DMS114 treated with DMSO at 0.1 percent for 48 hours (cell line): ENCODE measurements around the gene SERPINB5.

Experiments
- DNase-seq: peaks from one replicate; lab custom pipeline; 2025; ENCODE audit not compliant: unreplicated experiment; lab: John Stamatoyannopoulos, UW

Gene SERPINB5

DNA sequence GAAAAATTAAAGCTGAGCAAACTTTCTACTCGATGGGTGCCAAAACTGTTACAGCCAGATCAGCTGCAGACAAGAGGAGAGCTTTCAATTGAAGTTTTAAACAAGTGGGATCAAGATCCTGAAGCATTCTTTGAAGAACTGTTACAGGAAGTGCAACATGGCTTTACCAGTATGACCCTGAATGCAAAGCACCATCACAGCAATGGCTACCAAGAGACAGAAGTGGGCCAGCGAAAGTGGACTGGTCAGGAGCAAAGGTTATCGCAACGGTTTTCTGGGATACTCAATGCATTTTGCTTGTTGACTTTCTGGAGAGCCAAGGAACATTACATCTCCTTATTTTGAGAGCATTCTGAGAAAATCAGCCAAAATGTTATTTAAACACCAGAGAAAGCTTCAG, 9.1 kb upstream of the SERPINB5 start:
- DNase-seq, result no peak

DNA sequence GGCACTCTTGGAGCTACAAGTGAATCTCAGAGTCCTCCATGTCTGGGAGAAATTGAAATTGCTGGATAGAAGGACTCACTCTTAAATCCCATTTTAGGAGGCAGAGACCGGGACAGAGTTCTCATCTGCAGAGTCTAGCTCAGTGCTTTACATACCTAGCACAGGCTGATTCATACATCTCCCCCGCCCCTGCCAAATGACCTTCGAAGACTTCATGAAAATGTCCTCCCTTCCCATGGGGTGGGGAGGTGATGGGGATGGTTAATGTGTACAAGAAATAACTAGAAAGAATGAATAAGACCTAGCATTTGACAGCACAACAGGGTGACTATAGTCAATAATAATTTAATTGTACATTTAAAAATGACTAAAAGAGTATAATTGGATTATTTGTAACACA, 8.2 kb upstream of the SERPINB5 start:
- no peak for DNase-seq

DNA sequence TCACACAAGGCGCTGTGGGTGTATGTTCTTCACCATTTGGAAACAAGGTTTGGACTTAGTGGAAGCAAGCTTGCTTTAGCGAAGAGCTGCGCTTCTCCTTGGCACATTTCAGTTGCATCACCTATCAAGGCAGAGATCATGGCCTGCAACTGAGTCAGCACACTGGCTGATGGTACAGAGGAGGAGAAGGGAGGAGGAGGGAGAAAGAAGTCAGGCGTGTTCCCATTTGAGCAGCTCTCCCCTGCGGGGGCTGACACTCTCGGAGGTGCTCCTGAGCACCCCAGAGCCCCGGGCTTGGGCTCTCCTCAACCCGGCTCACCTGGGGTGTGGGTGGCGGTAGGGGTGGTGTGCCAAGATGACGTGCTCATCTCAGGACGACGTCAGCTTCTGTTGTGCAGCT, 6.0 kb upstream of the SERPINB5 start:
- no peak for DNase-seq

DNA sequence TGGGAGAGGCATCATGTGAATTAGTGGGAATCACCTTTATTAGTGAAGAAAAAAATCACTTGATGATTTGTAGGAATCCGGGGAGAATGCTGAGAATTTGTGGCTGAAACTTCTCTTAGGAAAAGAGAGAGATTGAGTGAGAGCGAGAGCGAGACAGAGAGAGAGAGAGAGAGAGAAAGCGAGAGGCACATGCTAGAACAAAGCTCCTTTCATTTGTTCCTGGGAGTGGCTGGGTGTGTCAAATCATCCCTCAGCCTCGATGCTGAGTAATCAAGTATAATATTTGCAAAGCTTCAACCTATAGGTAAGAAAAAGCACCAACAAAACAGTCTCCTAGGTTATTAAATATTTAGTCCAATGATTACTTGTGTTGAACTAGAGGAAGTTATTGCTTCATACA, 4.4 kb upstream of the SERPINB5 start:
- no peak for DNase-seq

GRCh38 chr18:63477200-63477599, 442 bp downstream of the SERPINB5 start:
- DNase-seq, result no peak

- DNase-seq, result no peak
These were observed 1.2 kb downstream of the SERPINB5 start for GRCh38 chr18:63477968-63478367.

DNA sequence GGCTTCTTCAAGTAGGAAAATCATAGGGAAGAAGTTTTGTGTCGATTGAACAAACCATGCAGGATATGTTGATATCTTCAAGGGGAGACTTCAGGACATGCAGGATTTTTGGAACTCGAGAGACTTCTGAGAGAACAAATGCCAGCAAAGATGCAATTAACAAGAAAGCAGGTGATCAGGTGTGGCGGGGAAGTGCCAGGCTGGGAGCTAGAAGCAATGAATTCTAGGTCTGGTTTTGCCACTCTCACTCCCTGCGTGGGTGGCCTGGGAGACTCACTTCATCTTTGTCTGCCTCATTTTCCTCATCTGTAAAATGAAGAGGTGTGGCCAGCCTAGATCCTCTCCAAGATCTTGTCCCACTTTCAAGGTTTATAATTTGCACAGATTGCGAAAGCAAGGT, 3.1 kb downstream of the SERPINB5 start:
- DNase-seq, result no peak

- DNase-seq, result no peak
These were observed 3.7 kb downstream of the SERPINB5 start for GRCh38 chr18:63480476-63480875.

- no peak for DNase-seq
These were observed 4.2 kb downstream of the SERPINB5 start for GRCh38 chr18:63480915-63481314.

- no peak for DNase-seq
These were observed 10.9 kb downstream of the SERPINB5 start for GRCh38 chr18:63487676-63488075.

GRCh38 chr18:63488160-63488559, 11.4 kb downstream of the SERPINB5 start:
- no peak for DNase-seq

DNA sequence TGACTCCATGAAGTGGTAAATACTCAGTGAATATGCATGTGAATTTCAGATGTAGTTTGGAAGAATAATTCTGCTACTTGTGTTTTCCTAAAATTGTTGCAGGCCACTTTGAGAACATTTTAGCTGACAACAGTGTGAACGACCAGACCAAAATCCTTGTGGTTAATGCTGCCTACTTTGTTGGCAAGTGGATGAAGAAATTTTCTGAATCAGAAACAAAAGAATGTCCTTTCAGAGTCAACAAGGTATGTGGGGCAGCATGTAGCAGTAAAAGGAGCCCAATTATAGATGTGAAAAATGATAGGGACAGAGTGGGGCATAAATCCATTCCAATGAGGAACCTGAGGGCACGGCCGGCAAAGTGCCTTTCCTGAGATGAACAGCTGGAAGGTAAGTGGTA, 16.1 kb downstream of the SERPINB5 start:
- no peak for DNase-seq

DNA sequence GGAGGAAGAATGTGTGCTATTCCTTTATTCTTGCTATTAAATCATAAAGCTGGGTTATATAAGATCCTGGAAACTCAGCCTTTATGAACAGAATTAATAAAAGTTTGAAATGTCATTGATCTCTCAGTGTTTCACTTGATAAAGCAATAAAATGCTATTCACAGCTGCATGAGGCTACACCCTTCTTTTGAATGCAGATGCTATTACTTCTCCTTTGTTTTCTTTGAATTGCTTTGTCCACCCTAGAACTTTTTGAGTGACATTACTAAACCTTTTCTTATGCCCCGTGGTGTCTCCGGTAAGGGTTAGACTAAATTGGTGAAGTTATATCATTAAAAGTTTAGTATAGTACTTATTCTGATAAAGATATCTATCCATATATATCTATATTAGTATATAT, 18.9 kb downstream of the SERPINB5 start:
- no peak for DNase-seq

DNA sequence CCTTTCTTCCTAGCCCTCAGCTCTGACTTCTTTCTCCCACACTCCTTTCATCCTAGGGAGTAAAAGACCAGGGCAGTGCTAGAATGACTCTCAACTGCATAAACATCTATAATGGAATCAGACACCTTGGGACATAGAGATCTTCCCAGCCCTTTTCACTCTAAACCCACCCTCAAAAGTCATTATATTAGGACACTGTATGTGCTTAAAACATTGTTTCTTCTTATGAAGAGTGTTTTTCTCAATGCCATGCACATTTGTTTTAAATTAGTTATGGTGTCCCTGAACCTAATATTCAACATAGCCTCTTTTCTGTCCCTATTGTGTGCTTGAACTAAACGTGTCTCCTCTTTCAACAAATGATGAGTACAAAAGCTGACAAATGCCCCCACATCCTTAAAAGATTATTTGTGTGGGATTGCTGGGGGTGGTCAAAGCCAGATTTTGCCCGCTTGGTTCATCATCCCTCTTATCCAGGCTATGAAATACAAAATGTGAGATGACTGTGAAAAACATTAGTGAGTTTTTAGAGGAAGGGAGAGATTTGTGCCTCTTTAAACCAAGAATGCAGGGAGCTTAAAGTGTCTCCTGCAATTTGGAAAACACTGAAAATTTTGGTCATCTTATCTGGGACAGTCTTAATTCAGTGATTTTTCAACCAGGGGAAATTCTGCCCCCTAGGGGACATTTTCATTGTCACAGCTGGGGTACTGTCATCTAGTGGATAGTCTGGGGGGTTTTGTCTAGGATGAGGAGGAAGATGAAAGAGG, 29.0 kb downstream of the SERPINB5 start:
- no peak for DNase-seq

- no peak for DNase-seq
These were observed 29.5 kb downstream of the SERPINB5 start for GRCh38 chr18:63506336-63506646.

DNA sequence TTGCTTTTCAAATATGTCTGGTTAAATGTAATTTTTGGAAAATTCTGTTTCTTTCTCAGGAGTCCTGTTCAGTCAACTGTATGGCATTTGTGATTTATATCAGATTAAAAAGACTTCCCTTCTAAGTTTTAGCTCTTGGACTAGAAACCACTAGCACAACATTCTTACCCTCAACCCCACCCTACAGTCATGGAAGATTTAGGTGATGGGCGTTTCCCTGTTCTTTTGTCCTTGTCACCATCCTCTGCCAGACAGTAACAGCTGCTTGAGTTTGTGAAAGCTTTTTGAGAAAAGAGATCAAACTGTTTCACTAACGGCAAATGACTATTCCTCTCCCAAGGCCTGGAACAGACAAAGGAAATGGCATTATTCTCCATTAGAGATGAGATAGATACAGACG, 31.8 kb downstream of the SERPINB5 start:
- no peak for DNase-seq

GRCh38 chr18:63511285-63511684, 34.5 kb downstream of the SERPINB5 start:
- DNase-seq, result peak; percentile 28

DNA sequence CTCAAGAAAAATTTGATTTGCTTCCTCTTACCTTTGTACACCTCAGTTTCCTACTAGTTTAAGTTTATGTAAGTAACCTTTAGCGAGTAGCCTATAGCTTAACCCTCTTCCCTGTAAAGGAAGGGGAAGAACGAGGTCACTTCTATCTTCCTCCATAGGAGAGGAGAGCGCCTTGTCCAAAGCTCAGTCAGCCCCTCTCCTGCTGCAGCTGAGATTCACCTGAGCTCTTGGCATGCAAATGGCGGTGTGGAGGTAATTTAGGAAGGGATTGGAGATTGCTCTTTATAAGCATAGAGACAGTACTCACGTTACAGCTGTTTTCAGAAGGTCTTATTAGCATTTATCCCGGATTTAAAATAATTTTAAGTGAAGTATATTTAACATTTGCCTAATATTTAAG, 37.6 kb downstream of the SERPINB5 start:
- DNase-seq, result no peak

GRCh38 chr18:63514888-63515678, 38.3 kb downstream of the SERPINB5 start:
- DNase-seq, result no peak

GRCh38 chr18:63515801-63516200, 39.0 kb downstream of the SERPINB5 start:
- DNase-seq, result no peak

DNA sequence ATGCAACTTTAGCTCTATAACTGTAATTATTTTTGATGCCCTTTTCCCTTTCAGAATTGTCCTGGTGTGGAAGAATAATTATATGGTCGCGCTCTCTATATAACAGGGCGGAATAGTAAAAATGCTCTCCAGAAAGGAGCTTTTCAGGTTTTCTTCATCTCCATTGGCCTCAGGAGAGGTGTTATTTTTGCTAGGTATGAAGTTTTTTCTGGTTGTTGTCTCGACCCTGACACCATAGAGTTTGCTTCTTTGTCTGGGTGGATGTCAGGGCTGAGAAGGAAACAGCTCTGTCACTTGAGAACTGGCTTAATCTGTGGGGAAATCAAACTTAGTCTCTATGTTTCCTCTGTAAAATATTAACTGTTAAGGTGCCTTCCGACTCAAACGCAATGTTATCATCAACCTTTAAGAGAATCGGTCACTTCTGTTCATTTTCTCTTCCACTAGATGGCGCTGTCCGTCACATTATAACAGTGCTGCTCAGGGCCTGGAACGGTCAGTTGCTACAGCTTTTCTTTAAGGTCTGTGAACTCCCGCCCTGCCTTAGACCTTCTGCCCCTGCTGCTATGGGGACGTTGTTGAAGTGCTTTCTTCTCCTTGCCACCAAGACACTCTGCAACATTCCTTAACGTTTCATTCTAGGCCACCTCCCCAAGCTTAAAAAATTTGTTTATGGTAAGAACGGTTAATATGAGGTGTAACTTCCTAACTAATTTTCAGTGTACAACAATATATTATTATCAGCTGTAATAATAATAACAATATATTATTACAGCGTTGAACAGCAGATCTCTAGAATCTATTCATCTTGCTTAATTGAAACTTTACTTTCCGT, 41.6 kb downstream of the SERPINB5 start:
- peak; percentile 67 for DNase-seq
